ENCODE data around the gene GRM1. TPM values are rescaled to one million over a fixed set of nuclear protein-coding genes. Genes with fewer than 3 reads are reported as not detected.

The GRM1 gene
- total and polyA plus RNA-seq, 2 donors (not counting 3 experiments of a cell fraction or from before 2014, with no cell fraction given) = 0.07 TPM; not detected in 1

- no peaks in the 10 kb centered on the region for H3K9me3 ChIP-seq (replicated peaks; ENCODE audit: control insufficient read depth, insufficient read depth, low read length)
- FAIRE-seq (no peak), DNase-seq (ENCODE audit: low read depth, low spot score) (no peak)
- intact Hi-C loops (cut with micrococcal nuclease) = no loop called here
- no peaks in the 10 kb centered on the region for H4K20me1 ChIP-seq (replicated peaks; ENCODE audit: control insufficient read depth, extremely low read depth, insufficient read depth, low read length)
- no peak overlapping the region for H3K27ac ChIP-seq (ENCODE audit: insufficient read depth, low read depth, low read length)
- TF ChIP-seq EZH2 (IDR thresholded peaks at IDR 0.05; ENCODE audit: borderline replicate concordance, low read depth, low read length, severe bottlenecking) (no peak), GATA2 (IDR thresholded peaks at IDR 0.05; ENCODE audit: insufficient read depth, insufficient read length, low read depth, low read length) (no peak), MAX (IDR thresholded peaks at IDR 0.05; ENCODE audit: insufficient read depth, insufficient read length) (no peak), JUN (IDR thresholded peaks at IDR 0.05; ENCODE audit: borderline replicate concordance, insufficient read depth, insufficient read length, low read depth) (no peak), CTCF (IDR thresholded peaks at IDR 0.05; ENCODE audit: extremely low read depth in 1 of 2, insufficient read depth in 1 of 2, low read depth in 1 of 2, low read length in 2 of 2) (no peak), POLR2AphosphoS5 (IDR thresholded peaks at IDR 0.05; ENCODE audit: insufficient read depth, low read depth, low read length) (no peak), MYC (IDR thresholded peaks at IDR 0.05; ENCODE audit: low read depth, low read length) (no peak)
- H3K9me1 ChIP-seq (replicated peaks; ENCODE audit: control insufficient read depth, extremely low read depth, insufficient read depth, low read length) = no peaks in the 10 kb centered on the region
- no peak overlapping the region for H3K9ac ChIP-seq (replicated peaks; ENCODE audit: extremely low read depth, insufficient read depth, low read length)
- CTCF ChIA-PET = no interaction called here
- BruUV-seq (replicated peaks) = no TSS peak
- H3K27me3 ChIP-seq (ENCODE audit: control insufficient read depth in 2 of 2, insufficient read depth in 2 of 2, low read length in 2 of 2) = peaks cover 0 to 3% of the 10 kb centered on the region in 2 experiments
- no peak overlapping the region for H3K4me3 ChIP-seq (replicated peaks in 1 of 3; ENCODE audit: insufficient read depth in 1 of 3, low read depth in 1 of 3, low read length in 3 of 3)
- H3K79me2 ChIP-seq (ENCODE audit: control insufficient read depth, insufficient read depth, low read length) = no peaks in the 10 kb centered on the region
- no peak overlapping the region for H3K4me2 ChIP-seq (ENCODE audit: insufficient read depth, low read length)
- no peaks in the 10 kb centered on the region for H3K4me1 ChIP-seq (ENCODE audit: control insufficient read depth, extremely low read depth, insufficient read depth, low read length)
- H3K36me3 ChIP-seq (ENCODE audit: control insufficient read depth in 2 of 2, extremely low read depth in 1 of 2, insufficient read depth in 2 of 2, low read length in 2 of 2) = no peaks in the 10 kb centered on the region
- dilution Hi-C loops (cut with MboI; ENCODE audit: extremely low pct_ligation_motif_present, low sequenced_read_pairs) = no loop called here
- POLR2A ChIA-PET = no interaction called here
- no peak overlapping the region for H2AFZ ChIP-seq (ENCODE audit: low read depth, low read length)
Observed at GRCh38 chr6:146100776-146101175, 71.9 kb downstream of the GRM1 start.

All from endothelial cell of umbilical vein (primary cell).